NCI-H187 treated with DMSO at 0.1 percent for 48 hours (cell line): ENCODE results near the gene MISFA.
A peak's percentile ranks its signal among the peaks of the same experiment; 100 is the strongest.
"Not testable (repeated sequence)": the region's sequence is repeated elsewhere in the genome, so short reads cannot be mapped to it uniquely, and the experiment has no call there.

ENCODE experiments used
- DNase-seq: peaks from one replicate; lab custom pipeline; 2025; lab: John Stamatoyannopoulos, UW

The MISFA gene

GRCh38 chr11:18599739-18600230 lies at the start of gene MISFA:
Gene MISFA (plus strand): TSS chr11:18599789. CDS start chr11:18599929, 140 bp downstream.
- no peak for DNase-seq

- no peak for DNase-seq
These were observed 36.4 kb upstream of the MISFA start for GRCh38 chr11:18563090-18563730.

GRCh38 chr11:18564149-18564548 lies 35.4 kb upstream of the MISFA start:
- no peak for DNase-seq

DNA sequence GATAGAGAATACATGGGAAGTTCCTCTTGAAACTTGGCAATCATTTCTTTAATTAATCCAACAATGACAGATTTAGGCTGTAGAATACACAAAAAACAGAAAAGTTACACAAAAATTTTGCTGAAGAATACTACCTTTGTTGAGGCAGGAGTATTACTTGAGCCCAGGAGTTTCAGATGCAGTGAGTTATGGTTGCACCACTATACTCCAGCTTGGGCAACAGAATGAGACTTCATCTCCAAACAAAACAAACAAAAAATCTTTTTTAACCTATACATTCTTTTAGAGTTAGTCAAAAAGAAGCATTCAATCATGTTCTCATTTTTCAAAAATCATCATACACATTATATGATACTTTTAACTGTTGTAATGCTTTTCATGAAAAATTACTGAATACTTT lies 33.2 kb upstream of the MISFA start:
- DNase-seq: no peak

DNA sequence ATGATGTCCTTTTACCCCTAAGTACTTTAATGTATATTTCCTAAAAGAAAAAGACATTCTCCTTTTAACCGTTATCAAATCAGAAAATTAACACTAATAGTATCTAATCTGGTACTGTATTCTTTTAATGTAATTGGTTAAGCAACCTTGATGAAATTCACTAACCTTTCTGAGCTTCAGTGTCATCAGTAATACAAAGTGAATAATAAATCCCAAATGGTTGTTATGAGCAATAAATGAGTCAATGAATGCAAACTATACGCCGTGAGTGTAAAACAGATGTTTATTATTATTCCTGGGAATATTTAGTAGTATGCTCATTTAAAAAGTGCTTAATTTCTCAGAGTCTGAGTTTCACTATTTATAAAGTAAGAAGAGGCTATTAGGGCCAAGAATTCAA lies 32.5 kb upstream of the MISFA start:
- no peak for DNase-seq

DNA sequence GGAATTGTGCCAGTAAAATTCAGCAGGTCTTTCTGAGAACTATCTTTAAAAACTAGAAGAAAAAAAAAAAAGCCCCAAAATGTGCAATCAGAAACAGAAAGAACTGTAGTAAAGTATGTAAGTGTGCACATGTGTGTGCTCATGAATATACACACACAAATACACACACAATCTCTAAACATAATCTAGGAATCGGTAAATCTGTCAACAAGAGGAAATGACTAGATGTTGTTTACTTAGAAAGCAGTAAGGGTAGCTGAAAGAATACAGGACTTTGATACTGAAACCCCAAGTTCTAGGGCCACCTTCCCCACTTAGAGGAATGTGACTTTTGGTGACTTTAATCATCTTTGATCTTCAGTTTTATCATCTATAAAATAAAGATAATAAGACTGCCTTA lies 24.2 kb upstream of the MISFA start:
- no peak for DNase-seq

- no peak for DNase-seq
These were observed 20.5 kb upstream of the MISFA start for GRCh38 chr11:18578975-18579598.

DNA sequence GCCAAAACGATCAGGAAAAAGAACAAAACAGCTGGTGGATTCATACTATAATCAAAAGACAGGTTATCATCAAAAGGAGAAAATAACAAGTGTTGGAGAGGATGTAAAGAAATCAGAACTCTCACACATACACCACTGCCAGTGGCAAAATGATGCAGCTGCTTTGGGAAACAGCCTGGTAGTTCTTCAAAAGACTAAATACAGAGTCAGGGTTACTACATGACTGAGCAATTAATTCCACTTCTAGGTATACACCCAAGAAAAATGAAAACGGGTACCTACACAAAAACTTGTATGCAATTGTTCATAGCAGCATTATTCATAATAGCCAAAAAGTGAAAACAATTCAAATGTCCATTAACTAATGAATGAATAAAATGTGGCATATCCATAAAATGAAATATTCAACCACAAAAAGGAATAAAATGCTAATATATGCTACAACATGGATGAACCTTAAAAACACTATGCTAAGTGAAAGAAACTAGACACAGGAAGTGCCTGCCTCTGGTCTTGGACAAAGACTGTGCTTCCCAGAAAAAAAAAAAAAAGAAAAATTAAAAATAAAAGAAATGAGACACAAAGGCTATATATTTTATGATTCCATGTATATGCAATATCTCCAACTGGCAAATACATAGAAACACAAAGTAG lies 19.3 kb upstream of the MISFA start:
- no peak for DNase-seq

- no peak for DNase-seq
These were observed 17.8 kb upstream of the MISFA start for GRCh38 chr11:18581825-18582224.

DNA sequence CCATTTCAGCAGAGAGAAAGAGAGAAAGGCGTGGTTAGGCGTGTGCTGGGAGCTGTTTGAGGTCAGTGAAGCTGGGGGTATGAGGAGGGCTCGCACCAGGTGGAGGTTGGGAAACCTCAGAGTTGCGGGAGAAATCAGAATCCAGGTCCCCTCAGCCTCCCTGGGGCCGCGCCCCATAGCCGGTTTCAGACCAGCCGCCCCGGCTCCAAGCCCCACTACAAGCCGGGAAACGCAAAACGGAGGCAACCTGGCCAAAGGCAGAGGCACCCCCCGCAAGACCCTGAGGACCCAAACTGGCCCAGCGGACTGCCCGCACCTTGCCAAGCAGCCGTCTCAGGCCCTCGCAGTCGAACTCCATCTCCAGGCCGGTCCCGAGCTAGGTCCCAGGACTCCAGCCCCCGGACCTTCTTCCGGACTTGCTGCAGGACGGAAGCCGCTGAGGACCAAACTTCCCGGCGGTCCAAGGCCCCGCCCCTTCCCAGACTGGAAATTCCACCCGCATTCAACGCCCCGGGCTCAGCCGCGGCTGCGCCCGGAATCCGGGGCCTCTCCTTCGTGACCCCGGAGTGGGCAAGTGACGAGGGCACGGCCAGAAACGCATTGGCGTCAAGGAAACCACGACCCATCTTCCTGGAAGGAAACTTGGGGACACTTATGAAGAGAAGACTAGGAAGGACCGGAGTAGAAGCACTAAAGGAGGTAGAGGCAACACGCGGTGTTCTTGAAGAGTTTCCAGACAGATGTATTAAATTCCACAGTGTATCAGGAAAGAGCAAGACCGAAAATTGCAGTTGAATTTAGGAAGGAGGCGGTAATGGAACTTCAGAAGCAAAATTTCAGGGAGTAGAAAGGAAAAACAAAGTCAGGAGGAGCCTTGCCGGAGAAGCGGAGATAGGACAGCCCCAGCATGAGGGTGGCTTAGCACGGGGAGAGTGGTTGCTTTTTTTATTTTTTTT lies 11.0 kb upstream of the MISFA start, which contains the start of gene UEVLD:
Gene UEVLD (minus strand): TSS at position 438 of the 956 bp plus-strand sequence. CDS start 80 bp downstream, at position 358.
- DNase-seq: peak; percentile 44

- no peak for DNase-seq
These were observed 9.0 kb upstream of the MISFA start for GRCh38 chr11:18590571-18590970.

DNA sequence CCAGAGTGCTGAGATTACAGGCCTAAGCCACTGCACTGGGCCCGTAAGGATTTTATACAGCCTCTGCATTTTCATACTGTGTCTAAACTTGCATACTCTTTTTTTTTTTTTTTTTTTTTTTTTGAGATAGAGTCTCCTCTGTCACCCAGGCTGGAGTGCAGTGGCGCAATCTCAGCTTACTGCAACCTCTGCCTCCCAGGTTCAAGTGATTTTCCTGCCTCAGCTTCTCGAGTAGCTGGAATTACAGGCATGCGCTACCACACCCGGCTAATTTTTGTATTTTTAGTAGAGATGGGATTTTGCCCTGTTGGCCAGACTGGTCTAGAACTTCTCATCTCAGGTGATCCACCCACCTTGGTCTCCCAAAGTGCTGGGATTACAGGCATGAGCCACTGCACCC lies 5.5 kb upstream of the MISFA start:
- not testable (repeated sequence) for DNase-seq

GRCh38 chr11:18594999-18595749 lies 4.4 kb upstream of the MISFA start:
- DNase-seq: no peak

GRCh38 chr11:18600915-18601569 lies 1.5 kb downstream of the MISFA start:
- no peak for DNase-seq

- no peak for DNase-seq
These were observed 8.8 kb downstream of the MISFA start for GRCh38 chr11:18608376-18608775.

- no peak for DNase-seq
These were observed 11.6 kb downstream of the MISFA start for GRCh38 chr11:18611196-18611595.

GRCh38 chr11:18612394-18612793 lies 12.8 kb downstream of the MISFA start:
- DNase-seq: no peak

- no peak for DNase-seq
These were observed 15.1 kb downstream of the MISFA start for GRCh38 chr11:18614667-18615066.

GRCh38 chr11:18615628-18616392 lies 16.2 kb downstream of the MISFA start:
- no peak for DNase-seq
